ENCODE measurements around the gene TPM3.
A peak's percentile ranks its signal among the peaks of the same experiment; 100 is the strongest.
"Not testable (repeated sequence)": the region's sequence is repeated elsewhere in the genome, so short reads cannot be mapped to it uniquely, and the experiment has no call there.

Gene TPM3

GRCh38 chr1:154166207-154166606 lies 25.7 kb downstream of the TPM3 start:
- no peak for DNase-seq (ENCODE audit: low read depth in 2 of 2)

DNA sequence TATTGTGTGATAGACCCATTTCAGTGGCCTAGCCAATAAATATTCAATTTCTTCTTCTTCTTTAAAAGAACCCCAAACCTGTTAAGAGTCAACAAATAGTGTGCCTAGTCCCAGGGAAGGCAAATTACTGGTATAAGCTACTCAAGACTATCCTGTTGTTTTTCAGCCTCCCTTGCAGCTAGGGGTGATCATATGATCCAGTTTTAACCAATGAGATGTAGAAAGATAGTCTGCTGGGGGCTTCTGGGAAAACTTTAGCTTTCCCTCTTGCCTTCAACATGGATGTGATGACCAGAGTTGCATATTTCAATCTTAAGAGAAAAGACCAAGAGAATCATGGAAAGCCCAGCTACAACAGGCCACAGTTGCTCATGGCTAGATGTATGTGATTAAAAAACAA lies 32.3 kb downstream of the TPM3 start:
- DNase-seq (ENCODE audit: low read depth in 2 of 2): no peak

DNA sequence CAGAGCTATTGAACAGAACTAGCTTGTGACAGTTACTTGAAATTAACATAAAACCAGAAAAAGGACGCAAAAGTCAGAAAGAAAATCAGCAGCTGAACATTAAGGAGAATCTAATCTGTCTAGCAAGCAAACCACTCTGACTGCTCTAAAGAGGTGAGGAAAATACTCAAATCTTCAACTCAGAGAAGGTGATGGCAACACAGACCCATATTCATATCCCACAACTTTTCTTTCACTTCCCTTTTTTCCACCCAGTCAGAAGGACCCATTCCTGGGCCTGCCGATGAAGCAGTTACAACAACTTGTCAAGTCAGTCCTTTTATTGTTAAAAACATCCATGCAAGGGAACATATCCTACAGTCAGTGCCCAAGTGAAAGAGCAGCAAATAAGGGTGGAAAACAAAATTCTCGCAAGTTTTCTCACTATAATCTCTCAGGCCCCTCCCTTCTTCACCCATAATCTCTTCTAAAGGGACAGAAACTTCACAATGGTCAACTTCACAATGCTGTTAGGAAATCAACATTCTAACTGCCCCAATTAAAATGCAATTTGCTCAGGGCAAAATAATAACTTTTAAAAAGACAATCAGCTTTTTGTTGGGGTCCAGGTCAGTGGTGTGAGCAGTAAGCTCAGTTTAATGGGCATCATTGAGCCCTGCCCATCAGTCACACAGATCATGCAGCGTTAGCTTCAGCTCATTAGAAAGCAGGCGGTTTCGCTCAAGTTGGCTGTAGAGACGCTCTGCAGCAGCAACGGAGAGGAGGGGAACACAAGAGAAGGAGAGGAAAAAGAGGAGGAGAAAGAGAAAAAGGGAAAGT lies 33.4 kb downstream of the TPM3 start:
- no peak for DNase-seq (ENCODE audit: low read depth in 2 of 2)

DNA sequence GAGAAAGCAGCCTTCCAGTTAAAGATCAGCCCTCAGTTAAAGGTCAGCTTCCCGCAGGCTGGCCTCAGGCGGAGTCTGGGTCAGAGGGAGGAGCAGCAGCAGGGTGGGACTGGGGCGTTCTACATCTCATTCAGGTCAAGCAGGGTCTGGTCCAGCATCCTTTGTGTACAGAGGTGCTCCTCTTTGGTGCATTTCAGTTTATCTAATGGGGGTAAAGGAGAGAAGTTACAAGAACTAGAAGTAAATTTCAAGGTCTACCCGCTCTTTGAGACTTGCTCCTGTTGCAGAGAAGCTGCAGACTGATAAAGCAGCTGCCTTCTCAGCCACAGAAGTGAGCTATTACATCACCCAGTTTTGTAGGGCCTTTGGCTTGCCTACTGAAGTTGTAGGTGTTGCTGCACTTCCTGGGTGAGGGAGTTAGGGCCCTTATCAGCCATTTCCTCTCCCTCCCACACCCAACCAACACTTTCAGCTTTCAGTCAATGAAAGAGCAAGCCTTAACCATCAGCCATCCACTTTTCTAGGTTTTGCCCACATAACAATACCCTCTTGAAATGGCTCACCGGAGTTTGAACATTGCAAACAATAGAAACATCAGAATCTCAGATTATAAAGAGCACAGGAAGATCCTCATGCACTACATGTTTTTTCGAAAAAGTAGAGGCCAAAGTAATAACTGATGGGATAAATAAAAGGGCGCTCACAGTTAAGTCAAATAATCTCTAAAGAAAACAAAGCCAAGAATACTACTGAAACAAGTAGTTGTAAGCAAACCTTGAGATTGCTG lies 34.2 kb downstream of the TPM3 start:
- peak; percentile 27 to 53 for DNase-seq (ENCODE audit: low read depth in 2 of 2)

GRCh38 chr1:154155251-154155650 lies 36.6 kb downstream of the TPM3 start:
- no peak for DNase-seq (ENCODE audit: low read depth in 2 of 2)

- no peak for DNase-seq (ENCODE audit: low read depth in 2 of 2)
These were observed 37.2 kb downstream of the TPM3 start, which contains the start of gene NUP210L for GRCh38 chr1:154154534-154155191. Gene NUP210L, minus strand, starts transcription at chr1:154155073.

- DNase-seq (ENCODE audit: low read depth in 2 of 2): no peak
These were observed 37.8 kb downstream of the TPM3 start for GRCh38 chr1:154154053-154154452.

DNA sequence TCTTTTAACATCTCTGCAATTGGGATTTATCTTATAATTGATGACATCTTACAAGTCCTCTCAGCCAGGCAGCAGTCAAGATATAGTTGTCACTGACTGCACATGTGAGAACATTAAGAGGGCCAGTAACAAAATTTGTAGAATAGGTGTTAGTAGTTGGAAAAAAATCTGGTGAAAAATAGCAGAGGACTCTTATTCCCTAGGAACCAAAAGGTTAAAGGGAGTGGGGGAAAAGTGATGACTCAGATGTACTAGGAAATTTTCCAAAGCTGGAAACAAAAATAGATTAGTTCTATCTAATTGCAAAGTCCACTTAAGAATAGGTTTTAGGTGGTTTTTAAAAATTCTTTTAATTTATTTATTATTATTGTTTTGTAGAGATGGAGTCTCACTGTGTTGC lies 40.6 kb downstream of the TPM3 start:
- no peak for DNase-seq (ENCODE audit: low read depth in 2 of 2)

DNA sequence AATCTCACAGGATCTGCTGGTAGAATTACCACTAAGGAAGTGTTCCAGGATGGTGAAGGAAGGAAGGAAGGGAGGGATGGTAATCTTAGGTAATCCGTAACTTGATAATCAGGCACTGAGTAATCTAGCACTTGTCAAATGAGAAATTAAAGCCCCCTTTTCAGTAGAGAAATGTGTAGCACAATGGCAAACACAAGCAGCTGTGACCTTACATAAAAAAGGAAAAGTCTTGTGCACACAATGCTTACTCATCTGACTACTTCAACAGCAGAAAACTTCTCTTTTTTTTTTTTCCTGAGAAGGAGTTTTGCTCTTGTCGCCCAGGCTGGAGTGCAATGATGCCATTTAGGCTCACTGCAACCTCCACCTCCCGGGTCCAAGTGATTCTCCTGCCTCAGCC lies 43.1 kb downstream of the TPM3 start:
- DNase-seq (ENCODE audit: low read depth in 2 of 2): no peak

GRCh38 chr1:154147505-154147904 lies 44.4 kb downstream of the TPM3 start:
- DNase-seq (ENCODE audit: low read depth in 2 of 2): not testable (repeated sequence)

DNA sequence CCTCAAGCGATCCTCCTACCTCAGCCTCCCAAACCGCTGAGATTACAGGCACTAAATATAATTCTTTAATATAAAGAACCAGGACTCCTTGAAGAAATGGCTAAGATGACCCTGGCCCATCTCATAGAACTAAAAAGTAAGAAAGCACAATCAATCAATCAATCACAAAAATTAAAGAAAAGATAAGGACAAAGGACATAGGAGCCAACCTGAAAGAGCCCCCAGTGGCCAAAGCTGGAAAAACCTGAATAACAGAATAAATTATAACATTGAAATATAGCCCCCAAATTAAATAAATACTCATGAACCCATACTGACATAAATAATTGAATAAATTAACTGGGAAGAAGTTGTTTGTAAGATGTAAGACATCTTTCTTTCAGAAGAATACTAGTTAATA lies 45.9 kb downstream of the TPM3 start:
- DNase-seq (ENCODE audit: low read depth in 2 of 2): no peak

GRCh38 chr1:154142358-154142757 lies 49.5 kb downstream of the TPM3 start:
- no peak for DNase-seq (ENCODE audit: low read depth in 2 of 2)

GRCh38 chr1:154141240-154141639 lies 50.7 kb downstream of the TPM3 start:
- no peak for DNase-seq (ENCODE audit: low read depth in 2 of 2)

DNA sequence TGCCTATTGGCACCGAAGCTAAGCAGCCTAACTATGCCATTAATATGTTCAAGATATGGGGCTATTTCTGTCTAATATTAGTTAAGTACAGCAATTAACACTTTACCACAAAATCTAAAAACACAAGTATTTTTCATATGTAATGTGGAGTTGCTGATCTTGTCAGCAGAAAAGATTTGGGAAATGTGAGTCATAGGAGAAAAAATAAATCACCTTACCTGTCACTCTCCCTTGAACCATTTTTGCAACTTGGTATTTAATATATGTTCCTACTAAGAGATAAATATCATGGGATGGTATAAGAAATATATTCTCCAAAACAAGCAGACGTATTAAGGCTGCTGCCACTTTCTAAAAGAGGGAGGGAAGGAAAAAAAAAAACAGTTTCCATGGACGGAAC lies 54.0 kb downstream of the TPM3 start:
- no peak for DNase-seq (ENCODE audit: low read depth in 2 of 2)

- no peak for DNase-seq (ENCODE audit: low read depth in 2 of 2)
These were observed 58.6 kb downstream of the TPM3 start for GRCh38 chr1:154133256-154133655.

- DNase-seq (ENCODE audit: low read depth in 2 of 2): no peak
These were observed 62.4 kb downstream of the TPM3 start for GRCh38 chr1:154129391-154129970.

- not testable (repeated sequence) for DNase-seq (ENCODE audit: low read depth in 2 of 2)
These were observed 68.7 kb downstream of the TPM3 start for GRCh38 chr1:154123205-154123604.

DNA sequence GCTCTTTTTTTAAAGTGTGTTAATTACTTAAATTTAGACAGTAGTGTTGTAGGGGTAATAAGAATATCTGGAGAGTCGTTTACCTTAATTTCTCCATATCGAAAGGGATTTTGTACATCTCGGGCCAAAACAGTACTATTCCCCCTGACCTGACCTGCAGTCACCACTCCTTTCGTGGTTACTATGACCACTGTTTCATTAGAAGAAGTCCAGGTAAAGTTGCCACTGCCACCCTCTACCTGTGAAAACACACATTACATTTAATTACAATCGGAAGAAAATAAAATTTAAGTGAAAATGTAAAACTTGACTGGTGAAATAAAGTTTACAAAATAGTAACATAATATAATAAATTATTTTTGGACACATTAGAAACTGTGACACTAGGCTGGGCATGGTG lies 74.3 kb downstream of the TPM3 start:
- DNase-seq (ENCODE audit: low read depth in 2 of 2): no peak

DNA sequence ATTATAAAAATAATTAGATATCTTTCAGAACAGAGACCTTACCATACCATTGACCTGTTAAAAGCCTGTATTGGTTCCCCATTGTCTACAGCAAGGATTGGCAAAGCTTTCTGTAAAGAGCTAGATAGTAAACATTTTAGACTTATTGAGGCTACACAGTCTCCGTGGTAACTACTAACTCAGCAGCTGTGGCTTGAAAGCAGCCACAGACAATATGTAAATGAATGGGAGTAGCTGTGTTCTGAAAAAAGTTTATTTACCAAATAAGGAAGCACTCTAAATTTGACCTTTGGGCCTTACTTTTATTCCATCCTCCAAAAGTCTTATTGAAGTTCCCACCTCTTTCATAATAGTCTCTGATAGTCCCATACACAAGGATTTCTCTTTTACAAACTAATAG lies 76.7 kb downstream of the TPM3 start:
- no peak for DNase-seq (ENCODE audit: low read depth in 2 of 2)
